Sigmoid colon (tissue), 7 donors: ENCODE results near the gene TIRAP. TPM values are rescaled to one million over a fixed set of nuclear protein-coding genes. Genes with fewer than 3 reads are reported as not detected.
"Not testable (repeated sequence)": the region's sequence is repeated elsewhere in the genome, so short reads cannot be mapped to it uniquely, and the experiment has no call there.

Source experiments
- DNase-seq: peaks from one replicate; pipeline ENCODE4 v3.0.0-alpha.2; 2019
- H3K27ac ChIP-seq, 4 donors: fragments of 200-600 bp; sonication (generic); one replicate each; pipeline ENCODE4 v1.5.1; 2016 to 2019; ENCODE audit warnings: mild to moderate bottlenecking in 1 of 4
- H3K27me3 ChIP-seq, 3 donors: fragments of 200-600 bp; sonication (generic); one replicate each; pipeline ENCODE4 v1.5.1; 2019; ENCODE audit warnings: mild to moderate bottlenecking in 1 of 3
- H3K36me3 ChIP-seq, 4 donors: fragments of 200-600 bp; sonication (generic); one replicate each; pipeline ENCODE4 v1.5.1; 2016 to 2019
- H3K4me1 ChIP-seq, 4 donors: fragments of 200-600 bp; sonication (generic); one replicate each; pipeline ENCODE4 v1.5.1; 2017 to 2019
- H3K4me3 ChIP-seq, 4 donors: fragments of 200-600 bp; sonication (generic); one replicate each; pipeline ENCODE4 v1.5.1; 2017 to 2019; ENCODE audit warnings: mild to moderate bottlenecking in 2 of 4, moderate library complexity in 1 of 4
- H3K9me3 ChIP-seq, 4 donors: fragments of 200-600 bp in 3 of 4; sonication (generic) in 3 of 4; one replicate each; pipeline versions ENCODE4 v1.5.1 to v1.6.1; 2013 to 2019
- EP300 ChIP-seq, 4 donors: sonication (generic); formaldehyde crosslinking; IDR thresholded peaks; one replicate each; pipeline ENCODE4 v1.6.1; 2017; ENCODE audit warnings: antibody characterized with exemption in 4 of 4
- POLR2A ChIP-seq, 2 donors: fragments of 450-650 bp; IDR thresholded peaks; one replicate each; pipeline ENCODE4 v1.6.1; 2016; ENCODE audit warnings: antibody characterized with exemption in 2 of 2, mild to moderate bottlenecking in 2 of 2, moderate library complexity in 2 of 2
- POLR2AphosphoS5 ChIP-seq, 4 donors: sonication (generic); formaldehyde crosslinking; IDR thresholded peaks; one replicate each; pipeline ENCODE4 v1.6.1; 2017; ENCODE audit warnings: antibody characterized with exemption in 4 of 4
- WGBS, 2 donors: extraction: QIAGEN DNeasy Blood & Tissue Kit; methylation state at CpG; one replicate each; pipeline ENCODE4 v1.1.7; 2013; 5-methylcytosine and 5-hydroxymethylcytosine counted together
- intact Hi-C: fragments of 100-400 bp; cut with DNase I; formaldehyde crosslinking; loops from one replicate; pipeline ENCODE4 v1.15.1; 2023
- polyA plus RNA-seq, 3 donors: library from polyadenylated mRNA; stranded (reverse); fragments of 200-250 nt; gene quantifications; one replicate each; pipeline ENCODE4 v1.2.3, GENCODE V29; 2013
- total RNA-seq, 4 donors: library from RNA; depleted of rRNA; stranded (reverse); fragments of >200 nt; gene quantifications; one replicate each; pipeline ENCODE4 v1.1.0, GENCODE V29; 2016
- TF ChIP-seq, protein P1 (sequence below), 4 experiments: fragments of 450-650 bp in 3 of 4; fragments of 200-600 bp in 1 of 4; IDR thresholded peaks; one replicate each; pipeline ENCODE4 v1.5.1; 2016 to 2019; ENCODE audit warnings: antibody characterized with exemption in 4 of 4, mild to moderate bottlenecking in 3 of 4, moderate library complexity in 2 of 4
- donor health status: healthy with polysubstance abuse.
- donor health status: Bipolar disorder and iron deficiency.
- donor health status: healthy.

TIRAP gene
- total and polyA plus RNA-seq, 7 donors: 4.2 to 11.5 (median 9.3) TPM

DNA sequence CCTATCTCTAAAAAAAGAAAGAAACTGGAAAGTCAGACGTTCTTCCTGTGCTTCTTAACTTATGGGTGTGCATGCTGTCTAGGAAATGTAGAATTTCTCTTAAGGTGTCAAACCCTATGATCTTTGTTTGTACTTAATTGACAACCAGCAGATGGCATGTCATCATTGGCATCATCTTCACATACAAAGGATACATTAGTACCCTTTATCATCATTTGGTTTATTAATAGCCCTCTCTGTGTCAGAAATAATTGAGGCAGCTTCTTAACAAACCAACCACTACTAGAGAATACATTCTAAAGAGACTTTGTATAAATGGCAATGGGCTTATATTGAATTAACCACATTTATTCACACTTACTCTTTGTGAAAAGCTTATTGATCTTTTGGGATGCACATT, 28.1 kb upstream of the TIRAP start:
- no peak overlapping the region for H3K4me3 ChIP-seq
- intact Hi-C loops: no loop called here
- no peak overlapping the region for H3K27ac ChIP-seq
- H3K27me3 ChIP-seq: no peaks in the 10 kb centered on the region
- TF ChIP-seq POLR2AphosphoS5 (IDR thresholded peaks at IDR 0.05): no peak
- TF ChIP-seq EP300 (IDR thresholded peaks at IDR 0.05): no peak
- no peak for TF ChIP-seq POLR2A (IDR thresholded peaks at IDR 0.05)
- TF ChIP-seq, protein P1, sequence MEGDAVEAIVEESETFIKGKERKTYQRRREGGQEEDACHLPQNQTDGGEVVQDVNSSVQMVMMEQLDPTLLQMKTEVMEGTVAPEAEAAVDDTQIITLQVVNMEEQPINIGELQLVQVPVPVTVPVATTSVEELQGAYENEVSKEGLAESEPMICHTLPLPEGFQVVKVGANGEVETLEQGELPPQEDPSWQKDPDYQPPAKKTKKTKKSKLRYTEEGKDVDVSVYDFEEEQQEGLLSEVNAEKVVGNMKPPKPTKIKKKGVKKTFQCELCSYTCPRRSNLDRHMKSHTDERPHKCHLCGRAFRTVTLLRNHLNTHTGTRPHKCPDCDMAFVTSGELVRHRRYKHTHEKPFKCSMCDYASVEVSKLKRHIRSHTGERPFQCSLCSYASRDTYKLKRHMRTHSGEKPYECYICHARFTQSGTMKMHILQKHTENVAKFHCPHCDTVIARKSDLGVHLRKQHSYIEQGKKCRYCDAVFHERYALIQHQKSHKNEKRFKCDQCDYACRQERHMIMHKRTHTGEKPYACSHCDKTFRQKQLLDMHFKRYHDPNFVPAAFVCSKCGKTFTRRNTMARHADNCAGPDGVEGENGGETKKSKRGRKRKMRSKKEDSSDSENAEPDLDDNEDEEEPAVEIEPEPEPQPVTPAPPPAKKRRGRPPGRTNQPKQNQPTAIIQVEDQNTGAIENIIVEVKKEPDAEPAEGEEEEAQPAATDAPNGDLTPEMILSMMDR (IDR thresholded peaks at IDR 0.05): no peak
- H3K9me3 ChIP-seq: no peaks in the 10 kb centered on the region
- WGBS, 2 donors: 68 to 81% methylated on average over 1 of the region's 1 CpG
- no peak for DNase-seq
- H3K36me3 ChIP-seq: peaks cover 6 to 49% (median 7%) of the 10 kb centered on the region in 4 donors
- H3K4me1 ChIP-seq: no peaks in the 10 kb centered on the region

- H3K27ac ChIP-seq, H3K4me3 ChIP-seq, H3K4me1 ChIP-seq, H3K27me3 ChIP-seq, H3K9me3 ChIP-seq, intact Hi-C loops, DNase-seq: not testable (repeated sequence)
- H3K36me3 ChIP-seq: peaks cover 6 to 45% (median 7%) of the 10 kb centered on the region in 4 donors
- WGBS, 2 donors: 95 to 96% methylated on average over 5 of the region's 5 CpGs
Observed at GRCh38 chr11:126255507-126255906, 27.4 kb upstream of the TIRAP start.

DNA sequence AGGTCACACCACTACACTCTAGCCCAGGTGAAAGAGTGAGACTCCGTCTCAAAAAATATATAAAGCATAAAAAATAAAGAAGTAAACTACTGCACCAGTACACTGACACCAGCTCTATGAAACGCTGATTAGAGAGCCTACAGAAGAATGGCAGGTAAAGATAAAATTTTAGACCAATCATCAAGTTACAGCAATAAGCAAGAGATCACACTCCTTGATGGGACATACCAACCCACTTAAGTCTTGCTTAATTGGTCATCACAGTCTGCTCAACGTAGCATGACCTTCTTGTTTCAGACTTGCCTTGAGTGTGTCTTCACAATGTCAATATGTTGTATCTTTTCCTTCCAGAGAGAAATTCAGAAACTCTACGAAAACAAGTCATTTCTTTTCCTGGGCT, 26.7 kb upstream of the TIRAP start:
- no peak overlapping the region for H3K27ac ChIP-seq
- 94 to 96% methylated on average over 4 of the region's 4 CpGs for WGBS, 2 donors
- H3K36me3 ChIP-seq: peaks cover 6 to 43% (median 7%) of the 10 kb centered on the region in 4 donors
- H3K4me3 ChIP-seq: no peak overlapping the region
- TF ChIP-seq POLR2A (IDR thresholded peaks at IDR 0.05) (no peak), EP300 (IDR thresholded peaks at IDR 0.05) (no peak), POLR2AphosphoS5 (IDR thresholded peaks at IDR 0.05) (no peak)
- TF ChIP-seq, protein P1 (IDR thresholded peaks at IDR 0.05): no peak
- intact Hi-C loops: no loop called here
- no peak for DNase-seq
- no peaks in the 10 kb centered on the region for H3K4me1 ChIP-seq
- no peaks in the 10 kb centered on the region for H3K27me3 ChIP-seq
- no peaks in the 10 kb centered on the region for H3K9me3 ChIP-seq

DNA sequence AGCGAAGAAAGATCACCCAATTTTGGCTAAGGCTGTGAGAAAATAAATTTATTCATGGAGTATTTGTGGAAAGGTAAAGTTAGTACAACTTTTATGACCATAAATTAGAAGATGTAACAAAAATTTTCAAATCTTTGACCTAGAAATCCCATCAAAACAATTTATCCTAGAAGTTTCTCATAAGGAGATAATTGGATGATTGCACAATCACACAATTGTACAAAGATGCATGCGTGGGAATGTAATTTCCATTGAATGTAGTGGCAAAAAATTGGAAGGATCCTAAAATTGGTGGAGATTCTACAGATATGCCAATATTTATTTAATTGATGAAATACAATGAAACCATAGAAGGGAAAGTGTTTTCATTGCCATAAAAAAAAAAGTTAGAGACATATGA, 25.7 kb upstream of the TIRAP start:
- Histone ChIP-seq H3K36me3 (peaks cover 6 to 52% (median 10%) of the 10 kb centered on the region in 4 donors), H3K4me1 (no peaks in the 10 kb centered on the region), H3K9me3 (no peaks in the 10 kb centered on the region), H3K27ac (no peak overlapping the region), H3K27me3 (no peaks in the 10 kb centered on the region), H3K4me3 (no peak overlapping the region)
- intact Hi-C loops: no loop called here
- no peak for DNase-seq
- WGBS, 2 donors: 91 to 92% methylated on average over 2 of the region's 2 CpGs
- TF ChIP-seq EP300 (IDR thresholded peaks at IDR 0.05) (no peak), POLR2A (IDR thresholded peaks at IDR 0.05) (no peak), POLR2AphosphoS5 (IDR thresholded peaks at IDR 0.05) (no peak)
- TF ChIP-seq, protein P1 (IDR thresholded peaks at IDR 0.05): no peak

- no peaks in the 10 kb centered on the region for H3K27me3 ChIP-seq
- TF ChIP-seq EP300 (IDR thresholded peaks at IDR 0.05) (no peak), POLR2AphosphoS5 (IDR thresholded peaks at IDR 0.05) (no peak), POLR2A (IDR thresholded peaks at IDR 0.05) (no peak)
- TF ChIP-seq, protein P1 (IDR thresholded peaks at IDR 0.05): no peak
- 88 to 89% methylated on average over 2 of the region's 2 CpGs for WGBS, 2 donors
- no peak overlapping the region for H3K4me3 ChIP-seq
- no peak overlapping the region for H3K27ac ChIP-seq
- H3K36me3 ChIP-seq: peaks cover 6 to 58% (median 14%) of the 10 kb centered on the region in 4 donors
- H3K9me3 ChIP-seq: no peaks in the 10 kb centered on the region
- no peaks in the 10 kb centered on the region for H3K4me1 ChIP-seq
- DNase-seq: no peak
- intact Hi-C loops: no loop called here
Observed at GRCh38 chr11:126257764-126258163, 25.1 kb upstream of the TIRAP start.
